Activated T-helper 1 cell treated with anti-CD3 and anti-CD28 coated beads, Interleukin-2, amount 50 U/mL, for 16 hours (primary cell): ENCODE results near the gene TM2D1.
"Not testable (repeated sequence)": the region's sequence is repeated elsewhere in the genome, so short reads cannot be mapped to it uniquely, and the experiment has no call there.

ENCODE experiments used
- DNase-seq, 2 donors: peaks; one replicate each; pipeline ENCODE4 v3.0.0-alpha.2; 2020; ENCODE audit warnings: low read depth in 1 of 2, low spot score in 1 of 2

The TM2D1 gene

GRCh38 chr1:61724813-61725694 is at the start of gene TM2D1:
Gene TM2D1, minus strand, starts transcription at chr1:61725141. Its CDS starts 21 bp downstream, at chr1:61725120.
- peak; percentile 71 to 79 for DNase-seq

- no peak for DNase-seq
Observed at GRCh38 chr1:61770131-61770530, 45.2 kb upstream of the TM2D1 start.

GRCh38 chr1:61757950-61758349 is 33.0 kb upstream of the TM2D1 start:
- no peak for DNase-seq

- no peak for DNase-seq
Observed at GRCh38 chr1:61756773-61757172, 31.8 kb upstream of the TM2D1 start.

GRCh38 chr1:61754545-61754944 is 29.6 kb upstream of the TM2D1 start:
- no peak for DNase-seq

GRCh38 chr1:61753998-61754508 is 29.1 kb upstream of the TM2D1 start:
- DNase-seq = no peak

- DNase-seq = no peak
Observed at GRCh38 chr1:61752921-61753389, 28.0 kb upstream of the TM2D1 start.

GRCh38 chr1:61749574-61749973 is 24.6 kb upstream of the TM2D1 start:
- no peak for DNase-seq

- DNase-seq = no peak
Observed at GRCh38 chr1:61748566-61748965, 23.6 kb upstream of the TM2D1 start.

- DNase-seq = no peak
Observed at GRCh38 chr1:61746813-61747212, 21.9 kb upstream of the TM2D1 start.

GRCh38 chr1:61743716-61744580 is 19.0 kb upstream of the TM2D1 start:
- no peak for DNase-seq

- no peak for DNase-seq
Observed at GRCh38 chr1:61743431-61743705, 18.4 kb upstream of the TM2D1 start.

GRCh38 chr1:61742620-61743430 is 17.9 kb upstream of the TM2D1 start:
- no peak for DNase-seq

GRCh38 chr1:61741711-61742619 is 17.0 kb upstream of the TM2D1 start, which contains the start of gene PATJ:
Gene PATJ, plus strand, starts transcription at chr1:61742480. Its CDS starts 20,413 bp downstream, at chr1:61762893.
- DNase-seq = peak; percentile 23 to 64

- no peak for DNase-seq
Observed at GRCh38 chr1:61740751-61741700, 16.1 kb upstream of the TM2D1 start.

GRCh38 chr1:61732726-61733125 is 7.8 kb upstream of the TM2D1 start:
- DNase-seq = no peak

GRCh38 chr1:61730679-61731078 is 5.7 kb upstream of the TM2D1 start:
- DNase-seq = not testable (repeated sequence)

- no peak for DNase-seq
Observed at GRCh38 chr1:61727544-61727943, 2.6 kb upstream of the TM2D1 start.

- no peak for DNase-seq
Observed at GRCh38 chr1:61724506-61724812, 482 bp downstream of the TM2D1 start.
